Osteocyte (in vitro differentiated cells): Measurements from ENCODE around the gene OR4E2. TPM values are rescaled to one million over a fixed set of nuclear protein-coding genes. Genes with fewer than 3 reads are reported as not detected.

Source experiments
- DNase-seq: peaks from one replicate; pipeline ENCODE4 v3.0.0; 2021; ENCODE audit warnings: mixed read lengths; ENCODE audit not compliant: unreplicated experiment; ENCODE audit errors: extremely low spot score
- H3K27ac Mint-ChIP-seq: one replicate; pipeline ENCODE4 v1.8.0; 2021; ENCODE audit warnings: mild to moderate bottlenecking, mixed read lengths; ENCODE audit not compliant: unreplicated experiment
- H3K27me3 Mint-ChIP-seq: one replicate; pipeline ENCODE4 v1.8.0; 2021; ENCODE audit warnings: mixed read lengths; ENCODE audit not compliant: unreplicated experiment
- H3K36me3 Mint-ChIP-seq: one replicate; pipeline ENCODE4 v1.8.0; 2021; ENCODE audit warnings: mixed read lengths; ENCODE audit not compliant: unreplicated experiment
- H3K4me1 Mint-ChIP-seq: one replicate; pipeline ENCODE4 v1.8.0; 2021; ENCODE audit warnings: mixed read lengths; ENCODE audit not compliant: unreplicated experiment
- H3K4me3 Mint-ChIP-seq: one replicate; pipeline ENCODE4 v1.8.0; 2021; ENCODE audit warnings: mild to moderate bottlenecking, moderate library complexity, mixed read lengths; ENCODE audit not compliant: unreplicated experiment
- H3K9me3 Mint-ChIP-seq: one replicate; pipeline ENCODE4 v1.8.0; 2021; ENCODE audit warnings: mixed read lengths; ENCODE audit not compliant: unreplicated experiment
- CTCF ChIP-seq: fragments of 200-600 bp; sonication (generic); IDR thresholded peaks from 2 replicates; pipeline ENCODE4 v1.5.0; 2021; ENCODE audit warnings: antibody characterized with exemption, mild to moderate bottlenecking, moderate library complexity
- total RNA-seq: library from RNA; stranded (reverse); gene quantifications from 2 replicates; pipeline ENCODE4 v1.2.1, GENCODE V29; 2021

Gene OR4E2
- total RNA-seq, 1 donor from 2014 or later: not detected

GRCh38 chr14:21652209-21652808 lies 1.3 kb upstream of the OR4E2 start:
- no peak for DNase-seq
- Mint-ChIP-seq H3K4me3 (no peak overlapping the region), H3K4me1 (no peaks in the 10 kb centered on the region), H3K27me3 (peaks cover 14% of the 10 kb centered on the region), H3K27ac (no peak overlapping the region), H3K36me3 (no peaks in the 10 kb centered on the region), H3K9me3 (no peaks in the 10 kb centered on the region)
- no peak for TF ChIP-seq CTCF

- Mint-ChIP-seq H3K36me3 (no peaks in the 10 kb centered on the region), H3K4me3 (no peak overlapping the region), H3K4me1 (no peaks in the 10 kb centered on the region), H3K27me3 (peaks cover 17% of the 10 kb centered on the region), H3K27ac (no peak overlapping the region), H3K9me3 (no peaks in the 10 kb centered on the region)
- DNase-seq: no peak
- no peak for TF ChIP-seq CTCF
Observed at GRCh38 chr14:21654215-21654614, 580 bp downstream of the OR4E2 start.

GRCh38 chr14:21656980-21657379 lies 3.3 kb downstream of the OR4E2 start:
- Mint-ChIP-seq H3K4me1 (no peaks in the 10 kb centered on the region), H3K27ac (no peak overlapping the region), H3K4me3 (no peak overlapping the region), H3K36me3 (no peaks in the 10 kb centered on the region), H3K27me3 (peaks cover 13% of the 10 kb centered on the region), H3K9me3 (no peaks in the 10 kb centered on the region)
- no peak for TF ChIP-seq CTCF
- no peak for DNase-seq

- Mint-ChIP-seq H3K4me1 (peaks cover 13% of the 10 kb centered on the region), H3K27me3 (no peaks in the 10 kb centered on the region), H3K36me3 (no peaks in the 10 kb centered on the region), H3K4me3 (no peak overlapping the region), H3K27ac (no peak overlapping the region), H3K9me3 (peaks cover 4% of the 10 kb centered on the region)
- no peak for DNase-seq
- TF ChIP-seq CTCF: no peak
Observed at GRCh38 chr14:21668377-21668776, 14.7 kb downstream of the OR4E2 start.

- Mint-ChIP-seq H3K27me3 (no peaks in the 10 kb centered on the region), H3K4me1 (peaks cover 13% of the 10 kb centered on the region), H3K4me3 (no peak overlapping the region), H3K9me3 (peaks cover 2% of the 10 kb centered on the region), H3K36me3 (no peaks in the 10 kb centered on the region), H3K27ac (no peak overlapping the region)
- DNase-seq: no peak
- no peak for TF ChIP-seq CTCF
Observed at GRCh38 chr14:21669284-21669683, 15.6 kb downstream of the OR4E2 start.
